Stimulated activated naive CD8-positive, alpha-beta T cell treated with anti-CD3 and anti-CD28 coated beads, Interleukin-15, Interleukin-2, amounts not matched to agents 100 ng/mL and 50 ng/mL, for 24 hours (primary cell): Measurements from ENCODE around the gene TNFRSF13B.
"Not testable (repeated sequence)": the region's sequence is repeated elsewhere in the genome, so short reads cannot be mapped to it uniquely, and the experiment has no call there.

Source experiments
- H3K27ac Mint-ChIP-seq: one replicate; pipeline ENCODE4 v1.8.0; 2021; ENCODE audit warnings: mild to moderate bottlenecking, mixed read lengths
- H3K27me3 Mint-ChIP-seq: one replicate; pipeline ENCODE4 v1.8.0; 2021; ENCODE audit warnings: mixed read lengths
- H3K36me3 Mint-ChIP-seq: one replicate; pipeline ENCODE4 v1.8.0; 2021; ENCODE audit warnings: low read depth, mixed read lengths
- H3K4me1 Mint-ChIP-seq: one replicate; pipeline ENCODE4 v1.8.0; 2021; ENCODE audit warnings: low read depth, mixed read lengths
- H3K4me3 Mint-ChIP-seq: one replicate; pipeline ENCODE4 v1.8.0; 2021; ENCODE audit warnings: mild to moderate bottlenecking, mixed read lengths
- H3K9me3 Mint-ChIP-seq: one replicate; pipeline ENCODE4 v1.8.0; 2021; ENCODE audit warnings: mixed read lengths

The TNFRSF13B gene

DNA sequence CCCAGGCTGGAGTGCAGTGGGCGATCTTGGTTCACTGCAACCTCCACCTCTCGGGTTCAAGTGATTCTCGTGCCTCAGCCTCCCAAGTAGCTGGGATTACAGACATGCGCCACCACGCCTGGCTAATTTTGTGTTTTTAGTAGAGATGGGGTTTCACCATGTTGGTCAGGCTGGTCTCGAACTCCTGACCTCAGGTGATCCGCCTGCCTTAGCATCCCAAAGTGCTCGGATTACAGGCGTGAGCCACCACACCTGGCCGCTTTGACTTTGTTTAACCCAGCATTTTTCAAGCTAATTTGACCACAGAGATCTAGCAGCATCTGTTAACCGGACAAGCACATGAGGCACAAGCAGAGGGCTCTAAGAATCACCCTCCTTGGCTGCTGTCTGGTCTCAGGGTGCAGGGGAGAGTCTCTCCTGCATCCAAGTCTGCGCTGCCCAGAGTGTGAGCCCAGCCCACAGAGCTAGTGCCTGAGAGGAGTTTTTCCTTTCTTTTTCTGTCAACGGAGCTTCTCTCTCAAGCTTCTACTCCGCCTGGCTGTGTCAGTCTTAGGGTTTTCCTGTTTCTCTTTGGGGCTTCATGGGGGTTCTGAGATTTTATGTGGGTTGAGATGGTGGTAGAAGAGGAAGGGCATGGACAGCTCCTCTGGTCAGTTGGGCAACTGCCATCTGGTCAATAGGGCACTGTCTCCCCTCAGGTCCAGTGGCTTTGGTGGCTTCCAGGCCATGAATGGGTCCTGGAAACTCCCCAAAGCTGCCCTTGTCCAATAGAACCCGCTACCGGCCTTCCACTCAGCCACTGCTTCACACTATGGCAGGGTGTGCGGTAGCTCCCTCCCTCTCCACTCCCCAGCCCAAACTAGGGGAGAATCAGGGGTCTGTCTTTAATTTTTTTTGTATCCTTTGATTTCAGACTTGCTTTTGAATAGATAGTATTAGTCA lies 59.6 kb downstream of the TNFRSF13B start:
- no peak overlapping the region for H3K4me3 Mint-ChIP-seq
- no peak overlapping the region for H3K27ac Mint-ChIP-seq
- H3K27me3 Mint-ChIP-seq = no peaks in the 10 kb centered on the region
- H3K36me3 Mint-ChIP-seq = no peaks in the 10 kb centered on the region
- no peaks in the 10 kb centered on the region for H3K9me3 Mint-ChIP-seq
- peaks cover 8% of the 10 kb centered on the region for H3K4me1 Mint-ChIP-seq

DNA sequence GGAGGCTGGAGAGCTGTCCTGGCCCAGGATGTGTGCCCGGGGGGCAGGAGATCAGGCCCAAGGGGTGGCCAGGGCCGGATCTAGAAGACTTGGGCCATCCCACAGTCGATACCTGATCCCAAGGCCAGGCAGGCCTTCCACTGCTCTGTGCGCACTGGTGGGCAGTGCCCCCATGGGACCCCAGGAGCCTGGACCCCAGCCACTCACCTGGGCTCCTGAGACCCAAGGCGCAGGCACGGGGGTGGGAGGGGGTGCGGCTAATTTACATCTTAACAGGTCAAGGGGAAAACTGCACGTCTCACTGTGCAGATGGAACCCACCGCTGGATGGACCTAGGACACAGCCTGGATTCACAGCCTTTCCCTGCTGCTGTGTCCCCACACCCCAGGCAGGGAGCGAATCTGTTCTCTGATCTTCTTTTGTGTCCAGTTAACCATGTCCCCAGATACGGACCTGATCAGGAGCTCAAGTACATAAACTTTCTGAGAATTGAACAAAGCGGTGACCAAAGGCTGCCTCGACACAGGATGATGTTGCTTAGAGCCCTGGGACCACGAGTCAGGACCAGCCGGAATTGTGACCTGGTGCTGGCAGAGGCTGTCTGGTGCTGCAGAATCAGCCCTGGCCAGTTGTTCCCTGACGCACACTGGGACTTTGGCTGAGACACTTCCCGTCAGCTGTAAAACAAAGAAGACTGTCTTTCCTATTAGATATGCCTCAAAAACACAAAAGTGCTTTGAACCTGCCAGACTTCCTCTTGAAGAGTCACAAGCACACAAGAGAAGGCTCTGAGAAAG lies 60.6 kb downstream of the TNFRSF13B start:
- Mint-ChIP-seq H3K27me3 (no peaks in the 10 kb centered on the region), H3K27ac (no peak overlapping the region), H3K36me3 (no peaks in the 10 kb centered on the region), H3K4me3 (no peak overlapping the region), H3K4me1 (peaks cover 8% of the 10 kb centered on the region), H3K9me3 (no peaks in the 10 kb centered on the region)

DNA sequence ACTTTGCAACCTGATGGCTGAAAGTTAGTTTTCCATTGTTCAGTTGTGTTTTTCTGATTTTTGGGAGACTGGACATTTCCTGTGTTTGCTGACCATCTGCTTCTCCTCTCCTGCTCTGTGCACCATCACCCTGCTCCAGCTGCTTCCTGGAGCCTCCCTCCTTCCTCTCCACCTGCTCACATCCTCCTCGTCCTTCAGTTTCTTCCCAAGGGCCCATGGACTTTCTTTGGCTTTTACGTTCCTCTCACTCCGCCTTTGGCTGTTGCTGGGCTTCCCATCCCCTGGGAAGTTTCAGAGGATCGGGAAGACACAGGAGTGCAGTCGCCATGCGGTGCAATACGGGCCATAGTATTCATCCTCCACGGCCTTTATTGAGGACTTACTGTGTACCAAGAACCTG lies 61.6 kb downstream of the TNFRSF13B start:
- H3K4me1 Mint-ChIP-seq = peaks cover 8% of the 10 kb centered on the region
- H3K4me3 Mint-ChIP-seq = no peak overlapping the region
- no peaks in the 10 kb centered on the region for H3K36me3 Mint-ChIP-seq
- H3K27me3 Mint-ChIP-seq = peaks cover 6% of the 10 kb centered on the region
- no peak overlapping the region for H3K27ac Mint-ChIP-seq
- no peaks in the 10 kb centered on the region for H3K9me3 Mint-ChIP-seq

DNA sequence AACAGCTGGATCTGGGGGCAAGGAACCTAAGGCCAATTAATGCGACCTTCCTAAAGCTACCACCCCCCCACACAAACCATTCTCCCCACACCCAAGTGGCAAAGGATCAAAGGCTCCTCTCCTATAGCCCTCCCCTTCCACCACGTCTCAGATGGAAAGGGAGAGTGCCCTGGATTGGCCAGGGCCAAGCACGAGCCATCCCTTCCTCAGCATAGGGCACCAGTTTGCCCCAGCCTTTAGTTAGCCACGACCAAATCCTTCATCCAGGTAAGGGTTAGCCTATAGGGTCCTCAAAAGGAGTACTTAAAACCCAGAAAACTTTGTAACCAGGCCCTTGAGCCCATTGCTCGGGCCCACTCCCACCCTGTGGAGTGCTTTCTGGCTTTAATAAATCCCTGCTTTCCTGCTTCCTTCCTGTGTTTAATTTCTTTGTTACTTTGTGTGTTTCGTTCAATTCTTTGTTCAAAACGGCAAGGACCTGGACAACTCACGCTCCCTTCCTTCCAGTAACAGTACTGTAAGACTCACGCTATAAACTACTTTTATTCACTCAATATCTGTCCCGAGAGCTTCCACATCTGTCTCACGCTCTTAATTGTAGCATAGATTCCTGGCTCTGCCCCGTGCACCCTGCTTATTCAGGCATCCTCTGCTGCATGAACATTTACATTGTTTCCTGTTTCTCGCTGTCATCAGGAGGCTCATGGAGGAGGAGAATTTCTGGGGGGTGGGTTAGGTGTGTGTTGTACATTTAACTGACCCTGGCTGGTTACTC lies 62.3 kb downstream of the TNFRSF13B start:
- Mint-ChIP-seq H3K36me3 (no peaks in the 10 kb centered on the region), H3K9me3 (no peaks in the 10 kb centered on the region), H3K27ac (no peak overlapping the region), H3K4me3 (no peak overlapping the region), H3K4me1 (peaks cover 8% of the 10 kb centered on the region), H3K27me3 (peaks cover 7% of the 10 kb centered on the region)

DNA sequence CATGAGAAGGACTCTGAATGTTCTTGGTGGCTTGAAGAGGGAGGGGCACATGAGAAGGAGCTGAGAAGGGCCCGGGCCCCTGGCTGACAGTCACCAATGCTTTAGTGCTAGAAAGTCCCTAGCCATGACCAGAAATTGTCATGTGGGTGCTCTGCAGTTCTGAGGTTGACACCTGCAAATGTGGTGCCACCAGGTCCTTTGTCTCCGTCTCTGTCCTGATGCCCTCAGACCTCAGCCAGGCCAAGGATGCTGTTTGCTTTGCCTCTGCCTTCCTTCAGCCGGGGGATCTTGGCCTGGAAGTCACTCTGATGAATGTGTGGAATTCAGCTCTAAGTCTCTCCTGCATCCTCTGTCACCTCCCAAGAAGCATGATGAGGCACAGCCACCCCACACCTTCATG lies 63.6 kb downstream of the TNFRSF13B start:
- no peaks in the 10 kb centered on the region for H3K9me3 Mint-ChIP-seq
- no peak overlapping the region for H3K27ac Mint-ChIP-seq
- peaks cover 8% of the 10 kb centered on the region for H3K4me1 Mint-ChIP-seq
- peaks cover 12% of the 10 kb centered on the region for H3K27me3 Mint-ChIP-seq
- no peaks in the 10 kb centered on the region for H3K36me3 Mint-ChIP-seq
- H3K4me3 Mint-ChIP-seq = no peak overlapping the region

DNA sequence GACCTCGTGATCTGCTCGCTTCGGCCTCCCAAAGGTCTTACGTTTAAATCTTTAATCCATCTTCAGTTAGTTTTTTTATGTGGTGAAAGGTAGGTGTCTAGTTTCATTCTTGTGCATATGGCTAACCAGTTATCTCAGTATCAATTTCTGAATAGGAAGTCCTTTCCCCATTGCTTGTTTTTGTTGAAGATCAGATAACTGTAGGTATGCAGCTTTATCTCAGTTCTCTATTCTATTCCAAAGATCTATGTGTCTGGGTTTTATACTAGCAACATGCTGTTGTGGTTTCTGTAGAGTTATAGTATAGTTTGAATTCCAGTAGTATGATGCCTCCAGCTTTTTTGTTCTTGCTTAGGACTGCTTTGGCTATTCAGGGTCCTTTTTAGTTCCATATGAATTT lies 65.2 kb downstream of the TNFRSF13B start:
- H3K9me3 Mint-ChIP-seq = no peaks in the 10 kb centered on the region
- no peak overlapping the region for H3K27ac Mint-ChIP-seq
- H3K4me3 Mint-ChIP-seq = no peak overlapping the region
- H3K36me3 Mint-ChIP-seq = no peaks in the 10 kb centered on the region
- peaks cover 27% of the 10 kb centered on the region for H3K27me3 Mint-ChIP-seq
- peaks cover 4% of the 10 kb centered on the region for H3K4me1 Mint-ChIP-seq

DNA sequence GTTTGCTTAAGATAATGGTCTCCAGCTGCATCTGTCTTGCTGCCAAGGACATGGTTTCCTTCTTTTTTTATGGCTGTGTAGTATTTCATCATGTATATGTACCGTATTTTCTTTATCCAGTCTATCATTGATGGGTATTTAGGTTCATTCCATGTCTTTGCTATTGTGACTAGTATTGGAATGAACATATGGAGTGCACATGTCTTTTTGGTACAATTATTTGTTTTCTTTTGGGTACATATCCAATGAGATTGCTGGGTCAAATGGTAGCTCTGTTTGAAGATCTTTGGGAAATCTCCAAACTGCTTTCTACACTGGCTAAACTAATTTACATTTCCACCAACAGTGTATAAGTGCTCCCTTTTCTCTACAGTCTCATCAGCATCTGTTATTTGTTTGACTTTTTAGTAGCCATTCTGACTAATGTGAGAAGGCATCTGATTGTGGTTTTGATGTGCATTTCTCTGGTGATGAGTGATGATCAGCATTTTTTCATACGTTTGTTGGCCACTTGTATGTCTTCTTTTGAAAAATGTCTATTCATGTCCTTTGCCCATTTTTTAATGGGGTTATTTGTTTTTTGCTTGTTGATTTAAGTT lies 66.2 kb downstream of the TNFRSF13B start:
- Mint-ChIP-seq H3K27ac (no peak overlapping the region), H3K9me3 (no peaks in the 10 kb centered on the region), H3K27me3 (peaks cover 37% of the 10 kb centered on the region), H3K4me1 (no peaks in the 10 kb centered on the region), H3K36me3 (no peaks in the 10 kb centered on the region), H3K4me3 (no peak overlapping the region)

DNA sequence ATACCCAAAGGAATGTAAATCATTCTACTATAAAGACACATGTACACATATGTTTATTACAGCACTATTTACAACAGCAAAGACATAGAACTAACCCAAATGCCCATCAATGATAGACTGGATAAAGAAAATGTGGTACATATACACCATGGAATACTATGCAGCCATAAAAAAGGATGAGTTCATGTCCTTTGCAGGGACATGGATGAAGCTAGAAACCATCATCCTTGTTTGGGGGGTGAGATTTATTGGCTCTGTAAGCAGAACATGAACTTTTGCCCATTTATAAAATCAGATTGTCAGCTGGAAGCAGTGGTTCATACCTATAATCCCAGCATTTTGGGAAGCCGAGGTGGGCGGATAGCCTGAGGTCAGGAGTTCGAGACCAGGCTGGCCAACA lies 68.8 kb downstream of the TNFRSF13B start:
- H3K4me3 Mint-ChIP-seq, H3K4me1 Mint-ChIP-seq, H3K9me3 Mint-ChIP-seq, H3K36me3 Mint-ChIP-seq, H3K27ac Mint-ChIP-seq: not testable (repeated sequence)
- peaks cover 47% of the 10 kb centered on the region for H3K27me3 Mint-ChIP-seq

DNA sequence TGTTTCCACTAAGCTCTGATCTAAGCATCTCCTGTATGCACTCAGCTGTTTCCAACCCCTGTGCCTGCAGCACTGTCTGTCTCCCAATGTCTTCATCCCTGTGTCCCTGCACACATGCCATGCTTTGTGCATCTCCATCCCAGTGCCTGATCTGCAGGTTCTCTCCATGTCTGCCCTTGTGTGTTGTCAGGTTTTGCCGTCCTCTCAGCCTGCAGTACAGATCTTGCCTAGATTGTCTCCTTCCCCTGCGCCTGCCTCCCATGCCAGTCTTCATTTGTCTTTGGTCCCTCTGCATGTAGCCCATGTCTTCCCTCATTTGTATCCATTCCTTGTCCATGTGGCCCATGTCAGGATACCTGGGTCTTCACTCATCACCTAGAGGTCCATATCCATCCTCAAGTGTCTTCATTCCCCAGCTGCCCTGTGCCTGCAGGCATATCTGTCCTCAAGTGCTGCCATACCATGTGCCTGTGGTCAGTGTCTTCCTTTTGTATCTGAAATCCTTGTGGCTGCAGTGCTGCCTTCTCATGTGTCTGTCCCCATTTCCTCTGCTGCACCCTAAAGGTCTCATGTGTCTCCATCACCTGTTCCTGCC lies 71.5 kb downstream of the TNFRSF13B start:
- H3K4me3 Mint-ChIP-seq = no peak overlapping the region
- H3K27me3 Mint-ChIP-seq = peaks cover 40% of the 10 kb centered on the region
- no peaks in the 10 kb centered on the region for H3K36me3 Mint-ChIP-seq
- H3K4me1 Mint-ChIP-seq = no peaks in the 10 kb centered on the region
- no peaks in the 10 kb centered on the region for H3K9me3 Mint-ChIP-seq
- no peak overlapping the region for H3K27ac Mint-ChIP-seq

DNA sequence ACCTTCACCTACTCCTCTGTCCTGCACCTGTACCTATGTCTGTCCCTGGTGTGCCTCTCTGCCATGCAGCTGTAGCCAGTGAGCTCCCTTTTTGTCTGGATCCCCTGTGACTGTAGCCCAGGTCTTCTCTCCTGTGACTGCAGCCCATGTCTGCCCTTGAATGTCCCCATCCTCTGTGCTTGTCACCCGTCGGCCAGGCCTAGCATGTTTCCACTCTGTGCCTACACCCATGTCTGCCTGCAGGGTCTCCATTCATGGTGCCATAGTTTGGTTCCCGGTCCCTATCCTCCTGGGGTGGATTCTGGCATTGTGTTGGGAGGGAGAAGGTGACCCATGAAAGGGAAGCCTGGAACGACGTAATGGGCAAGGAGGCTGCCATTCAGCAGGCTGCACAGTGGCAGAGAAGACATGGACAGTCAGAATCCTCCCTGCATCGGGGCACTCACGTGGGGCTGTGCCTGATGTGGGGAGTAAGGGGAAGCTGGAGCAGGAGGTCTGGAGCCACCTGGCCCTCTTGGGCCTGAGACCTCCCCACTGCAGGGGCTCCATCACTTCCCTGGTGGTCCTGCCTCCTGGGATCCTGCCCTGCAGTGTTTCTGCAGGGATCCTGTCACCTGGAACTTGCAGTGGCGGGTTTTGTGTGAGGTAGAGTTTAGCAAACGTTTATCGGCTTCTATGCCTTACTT lies 74.6 kb downstream of the TNFRSF13B start:
- peaks cover 27% of the 10 kb centered on the region for H3K27me3 Mint-ChIP-seq
- H3K27ac Mint-ChIP-seq = not testable (repeated sequence)

DNA sequence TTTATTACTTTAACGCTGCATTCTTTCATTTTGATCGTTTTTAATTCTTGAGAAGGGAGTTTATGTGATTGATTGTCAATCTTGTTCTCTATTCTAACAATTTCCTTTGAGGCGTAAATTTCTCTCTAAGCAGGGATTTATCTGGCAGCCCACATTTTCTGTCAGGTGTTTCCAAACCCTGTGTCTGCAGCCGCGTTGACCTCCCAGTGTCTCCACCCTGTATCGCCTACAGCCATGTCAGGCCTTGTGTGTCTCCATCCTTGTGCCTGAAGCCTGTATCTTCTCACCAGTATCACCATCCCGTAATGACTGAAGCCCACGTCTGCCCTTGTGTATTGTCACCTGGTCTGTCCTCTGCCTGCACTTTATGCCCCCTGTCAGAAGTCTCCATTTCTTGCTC lies 75.7 kb downstream of the TNFRSF13B start:
- peaks cover 16% of the 10 kb centered on the region for H3K27me3 Mint-ChIP-seq
- not testable (repeated sequence) for H3K36me3 Mint-ChIP-seq, H3K4me3 Mint-ChIP-seq, H3K9me3 Mint-ChIP-seq, H3K4me1 Mint-ChIP-seq, H3K27ac Mint-ChIP-seq

More for the DNA sequence above, 74.6 kb downstream of the TNFRSF13B start:
- H3K36me3 Mint-ChIP-seq, H3K4me3 Mint-ChIP-seq, H3K4me1 Mint-ChIP-seq, H3K9me3 Mint-ChIP-seq: not testable (repeated sequence)

DNA sequence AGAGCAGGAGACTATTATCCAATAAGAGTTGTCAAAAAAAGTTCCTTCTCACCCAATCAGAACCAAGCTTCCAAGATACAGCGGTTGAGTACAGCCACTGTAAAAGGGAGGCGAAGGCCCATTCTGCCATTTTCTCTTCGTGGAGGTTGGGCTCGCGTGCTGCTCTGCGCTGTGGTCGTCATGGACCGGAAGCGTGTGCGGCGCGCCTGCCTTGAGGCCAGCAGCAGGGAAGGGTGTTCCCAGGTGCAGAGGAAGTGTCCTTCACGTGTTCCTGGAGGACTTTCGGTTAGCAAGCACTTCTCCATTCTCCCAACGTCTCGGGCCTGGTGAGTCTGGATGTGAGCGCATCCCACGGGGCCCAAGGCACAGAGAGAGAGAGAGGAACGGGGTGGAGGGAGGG lies 78.4 kb downstream of the TNFRSF13B start:
- not testable (repeated sequence) for H3K4me3 Mint-ChIP-seq, H3K4me1 Mint-ChIP-seq, H3K9me3 Mint-ChIP-seq, H3K27ac Mint-ChIP-seq, H3K27me3 Mint-ChIP-seq, H3K36me3 Mint-ChIP-seq

DNA sequence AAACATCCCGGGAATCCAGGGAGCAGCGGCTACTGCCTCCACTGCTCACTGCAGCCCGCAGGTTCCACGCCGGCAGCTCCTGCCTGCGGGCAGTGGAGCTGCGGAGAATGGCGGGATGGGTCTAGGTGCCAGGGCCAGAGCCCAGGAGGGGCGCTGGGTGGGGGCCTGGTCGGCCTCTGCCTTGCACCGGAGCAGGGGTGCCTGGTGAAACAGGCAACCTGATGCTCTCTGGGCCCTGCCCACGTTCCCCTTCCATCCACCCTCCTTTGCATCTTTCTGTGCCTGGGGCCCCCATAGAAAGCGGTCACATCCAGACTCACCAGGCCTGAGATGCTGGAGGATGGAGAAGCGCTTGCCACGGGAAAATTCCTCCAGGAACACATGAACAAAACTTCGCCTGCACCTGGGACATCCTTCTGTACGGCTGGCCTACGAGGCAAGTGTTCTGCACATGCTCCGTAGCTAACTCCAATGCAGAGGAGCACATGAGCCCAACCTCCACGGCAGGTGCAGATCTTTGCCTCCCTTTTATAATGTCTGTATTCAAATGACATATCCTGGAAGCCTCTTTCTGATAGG lies 79.0 kb downstream of the TNFRSF13B start:
- H3K9me3 Mint-ChIP-seq, H3K27me3 Mint-ChIP-seq, H3K36me3 Mint-ChIP-seq, H3K27ac Mint-ChIP-seq, H3K4me1 Mint-ChIP-seq, H3K4me3 Mint-ChIP-seq: not testable (repeated sequence)

DNA sequence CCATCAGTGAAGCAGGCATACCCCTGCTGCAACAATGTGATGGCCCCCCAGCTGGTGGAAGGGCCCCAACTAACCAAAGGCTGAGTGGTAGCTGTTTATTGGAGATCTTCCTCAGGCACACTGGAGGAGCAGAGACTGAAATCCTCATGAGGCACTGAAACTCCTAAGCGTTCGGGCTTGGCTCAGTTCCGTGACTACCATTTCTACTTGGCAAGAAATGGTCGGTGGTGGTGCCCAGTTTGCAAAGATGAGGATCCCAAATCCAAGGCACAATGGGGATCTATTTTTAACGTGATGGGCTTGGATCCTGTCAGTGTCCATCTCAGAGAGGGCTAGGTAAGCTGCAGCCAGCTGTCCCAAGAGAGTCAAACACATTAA lies 82.8 kb downstream of the TNFRSF13B start:
- H3K4me1 Mint-ChIP-seq = no peaks in the 10 kb centered on the region
- H3K36me3 Mint-ChIP-seq = no peaks in the 10 kb centered on the region
- H3K27me3 Mint-ChIP-seq = no peaks in the 10 kb centered on the region
- H3K27ac Mint-ChIP-seq = no peak overlapping the region
- H3K9me3 Mint-ChIP-seq = no peaks in the 10 kb centered on the region
- no peak overlapping the region for H3K4me3 Mint-ChIP-seq
